ENCODE measurements around the gene GTPBP8. TPM values are rescaled to one million over a fixed set of nuclear protein-coding genes. Genes with fewer than 3 reads are reported as not detected.

Gene GTPBP8
- polyA plus RNA-seq, 1 donor from 2014 or later: 32.4 TPM

GRCh38 chr3:112948346-112948838, 42.4 kb upstream of the GTPBP8 start (continued):
- TF ChIP-seq REST (IDR thresholded peaks at IDR 0.05; ENCODE audit: borderline replicate concordance): no peak
- no peak for TF ChIP-seq RAD21 (conservative IDR thresholded peaks at IDR 0.05)
- TF ChIP-seq EP300 (conservative IDR thresholded peaks at IDR 0.05; ENCODE audit: poor library complexity, severe bottlenecking): no peak

DNA sequence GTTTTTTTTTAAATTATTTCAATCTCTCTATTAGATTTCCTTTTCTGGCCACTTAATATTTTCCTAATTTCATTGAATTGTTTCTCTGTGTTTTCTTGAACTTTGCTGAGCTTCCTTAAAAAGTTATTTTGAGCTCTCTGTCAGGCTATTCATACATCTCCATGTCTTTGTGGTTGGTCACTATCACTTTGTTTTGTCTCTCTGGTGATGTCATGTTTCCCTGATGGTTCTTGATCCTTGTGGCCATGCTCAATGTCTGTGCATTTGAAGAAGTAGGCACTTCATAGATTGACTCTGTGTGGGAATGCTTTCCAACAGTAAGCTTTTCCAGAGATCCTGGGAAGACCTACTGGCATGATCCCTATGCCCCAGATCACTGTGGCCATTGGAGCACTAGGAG, 34.4 kb upstream of the GTPBP8 start:
- H3K9me2 ChIP-seq (ENCODE audit: insufficient read depth, low read length): no peaks in the 10 kb centered on the region
- H3K9ac ChIP-seq (ENCODE audit: low read length): no peak overlapping the region
- no peaks in the 10 kb centered on the region for H3K9me3 ChIP-seq (ENCODE audit: low read length)
- no peak overlapping the region for H3K4me3 ChIP-seq (ENCODE audit: low read length)
- H3K27me3 ChIP-seq (ENCODE audit: insufficient read depth, low read depth, low read length): no peaks in the 10 kb centered on the region
- H2AFZ ChIP-seq (ENCODE audit: low read depth, low read length): no peak overlapping the region
- no peak overlapping the region for H3K4me2 ChIP-seq (ENCODE audit: low read length)
- no peaks in the 10 kb centered on the region for H3F3A ChIP-seq (ENCODE audit: insufficient read depth, low read length, poor library complexity, severe bottlenecking)
- TF ChIP-seq TAF1 (IDR thresholded peaks at IDR 0.05; ENCODE audit: low read depth) (no peak), REST (IDR thresholded peaks at IDR 0.05; ENCODE audit: borderline replicate concordance) (no peak), EZH2 (IDR thresholded peaks at IDR 0.05; ENCODE audit: borderline replicate concordance, insufficient read depth, low read length, poor library complexity, severe bottlenecking) (no peak), MXI1 (conservative IDR thresholded peaks at IDR 0.05; ENCODE audit: poor library complexity, severe bottlenecking) (no peak), SMC3 (conservative IDR thresholded peaks at IDR 0.05; ENCODE audit: poor library complexity) (no peak), EP300 (conservative IDR thresholded peaks at IDR 0.05; ENCODE audit: poor library complexity, severe bottlenecking) (no peak), POLR2AphosphoS5 (IDR thresholded peaks at IDR 0.05) (no peak), RAD21 (conservative IDR thresholded peaks at IDR 0.05) (no peak)
- TF ChIP-seq, protein P1, sequence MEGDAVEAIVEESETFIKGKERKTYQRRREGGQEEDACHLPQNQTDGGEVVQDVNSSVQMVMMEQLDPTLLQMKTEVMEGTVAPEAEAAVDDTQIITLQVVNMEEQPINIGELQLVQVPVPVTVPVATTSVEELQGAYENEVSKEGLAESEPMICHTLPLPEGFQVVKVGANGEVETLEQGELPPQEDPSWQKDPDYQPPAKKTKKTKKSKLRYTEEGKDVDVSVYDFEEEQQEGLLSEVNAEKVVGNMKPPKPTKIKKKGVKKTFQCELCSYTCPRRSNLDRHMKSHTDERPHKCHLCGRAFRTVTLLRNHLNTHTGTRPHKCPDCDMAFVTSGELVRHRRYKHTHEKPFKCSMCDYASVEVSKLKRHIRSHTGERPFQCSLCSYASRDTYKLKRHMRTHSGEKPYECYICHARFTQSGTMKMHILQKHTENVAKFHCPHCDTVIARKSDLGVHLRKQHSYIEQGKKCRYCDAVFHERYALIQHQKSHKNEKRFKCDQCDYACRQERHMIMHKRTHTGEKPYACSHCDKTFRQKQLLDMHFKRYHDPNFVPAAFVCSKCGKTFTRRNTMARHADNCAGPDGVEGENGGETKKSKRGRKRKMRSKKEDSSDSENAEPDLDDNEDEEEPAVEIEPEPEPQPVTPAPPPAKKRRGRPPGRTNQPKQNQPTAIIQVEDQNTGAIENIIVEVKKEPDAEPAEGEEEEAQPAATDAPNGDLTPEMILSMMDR (IDR thresholded peaks at IDR 0.05; ENCODE audit: poor library complexity, severe bottlenecking): no peak
- H3K36me3 ChIP-seq (ENCODE audit: insufficient read depth, low read length): no peaks in the 10 kb centered on the region
- H3K79me2 ChIP-seq (replicated peaks; ENCODE audit: insufficient read depth, low read length): no peaks in the 10 kb centered on the region
- H4K20me1 ChIP-seq (ENCODE audit: insufficient read depth): no peaks in the 10 kb centered on the region
- no peak overlapping the region for H3K27ac ChIP-seq (ENCODE audit: low read length)

All from neural cell (in vitro differentiated cells).